GM18508 (cell line): ENCODE measurements around the gene BTN3A1.
"Not testable (repeated sequence)": the region's sequence is repeated elsewhere in the genome, so short reads cannot be mapped to it uniquely, and the experiment has no call there.

Source experiments
- ATAC-seq: cut with Tn5 transposase; IDR thresholded peaks from one replicate; pipeline ENCODE4 v1.9.1; 2021; ENCODE audit warnings: moderate number of reproducible peaks; ENCODE audit not compliant: insufficient read depth, unreplicated experiment

Gene BTN3A1

DNA sequence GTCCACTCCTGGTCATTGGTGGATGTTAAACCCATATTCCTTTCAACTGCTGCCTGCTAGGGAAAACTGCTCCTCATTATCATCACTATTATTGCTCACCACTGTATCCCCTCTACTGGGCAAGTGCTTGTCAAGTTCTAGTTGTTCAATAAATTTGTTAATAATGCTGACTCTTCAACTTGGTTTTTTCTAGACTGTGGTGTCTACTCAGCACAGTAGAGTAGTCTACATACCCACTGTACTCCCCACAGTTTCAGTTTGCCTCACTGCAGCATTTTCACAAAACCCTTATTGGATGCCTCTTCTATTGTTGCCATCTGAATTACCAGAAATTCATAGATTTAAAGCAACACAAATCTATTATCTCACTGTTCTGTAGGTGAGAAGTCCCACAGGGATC lies 23.9 kb upstream of the BTN3A1 start:
- not testable (repeated sequence) for ATAC-seq

DNA sequence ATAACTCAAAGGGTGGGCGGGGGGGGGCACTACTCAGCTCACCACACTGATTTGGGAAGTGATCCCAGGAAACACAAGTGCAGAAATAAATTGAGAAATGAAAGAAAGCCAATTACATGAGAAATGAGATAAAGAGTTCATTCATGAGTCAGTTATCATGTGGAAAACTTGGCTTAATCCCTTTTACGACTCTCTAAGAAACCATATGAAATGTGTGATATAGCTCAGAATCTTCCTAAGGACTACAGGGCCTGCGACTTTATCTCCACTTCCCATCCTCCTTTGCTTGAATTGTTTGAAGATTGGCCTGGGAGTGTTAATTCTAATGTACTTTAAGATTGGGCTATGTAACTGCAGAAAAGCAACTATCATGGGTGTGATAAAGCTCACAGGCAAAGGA lies 22.8 kb upstream of the BTN3A1 start:
- no peak for ATAC-seq

- no peak for ATAC-seq
Observed at GRCh38 chr6:26379740-26380139, 22.3 kb upstream of the BTN3A1 start.

GRCh38 chr6:26380256-26380655 lies 21.8 kb upstream of the BTN3A1 start:
- ATAC-seq, result no peak

- no peak for ATAC-seq
Observed at GRCh38 chr6:26382121-26382520, 20.0 kb upstream of the BTN3A1 start.

GRCh38 chr6:26383624-26384417 lies 18.3 kb upstream of the BTN3A1 start:
- no peak for ATAC-seq

- ATAC-seq, result no peak
Observed at GRCh38 chr6:26385734-26386125, 16.3 kb upstream of the BTN3A1 start.

- no peak for ATAC-seq
Observed at GRCh38 chr6:26387565-26387964, 14.5 kb upstream of the BTN3A1 start.

- no peak for ATAC-seq
Observed at GRCh38 chr6:26388014-26388413, 14.1 kb upstream of the BTN3A1 start.

DNA sequence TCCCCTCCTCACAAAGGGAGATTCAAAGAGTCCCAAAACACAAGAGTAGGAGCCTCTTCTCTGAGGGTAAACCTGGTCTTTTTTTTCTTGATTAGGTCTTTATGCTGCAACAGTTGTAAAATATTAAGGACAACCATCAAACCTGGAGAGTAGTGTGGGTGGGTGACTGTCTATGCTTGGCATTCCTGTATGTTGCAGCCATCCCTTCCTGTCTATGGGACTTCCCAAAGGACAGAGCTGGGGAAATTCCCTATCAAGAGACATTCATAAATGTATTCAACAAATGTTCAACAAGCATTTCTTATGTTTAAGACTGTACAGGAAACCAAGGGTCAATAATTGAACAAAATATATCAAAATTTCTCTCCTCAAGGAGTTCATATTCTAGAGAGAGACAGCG lies 13.6 kb upstream of the BTN3A1 start:
- no peak for ATAC-seq

DNA sequence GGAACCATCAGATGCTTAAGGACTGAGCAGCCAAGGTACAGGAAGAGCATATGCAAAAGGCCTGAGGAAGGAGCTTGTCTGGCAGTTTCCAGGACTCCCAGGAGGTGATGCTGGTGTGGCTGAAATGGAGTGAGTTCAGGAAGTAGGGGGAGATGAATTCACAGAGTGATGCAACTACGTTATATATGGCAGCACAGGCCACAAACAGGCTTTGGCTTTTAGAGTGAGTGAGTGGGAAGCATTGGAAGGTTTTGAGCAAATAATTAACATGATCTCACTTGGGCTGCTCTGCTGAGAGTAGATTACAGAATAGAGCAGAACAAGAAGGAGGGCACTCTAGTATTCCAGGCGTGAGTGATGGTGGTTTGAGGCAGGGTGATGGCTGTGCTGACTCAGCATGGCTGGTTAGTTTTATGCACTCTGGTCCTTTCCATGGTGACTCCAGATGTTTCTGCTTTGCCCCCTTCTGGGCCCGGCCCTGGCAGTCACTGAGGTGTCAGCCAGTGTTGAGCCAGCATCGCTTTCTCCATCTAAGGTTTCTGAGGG lies 12.7 kb upstream of the BTN3A1 start:
- no peak for ATAC-seq

DNA sequence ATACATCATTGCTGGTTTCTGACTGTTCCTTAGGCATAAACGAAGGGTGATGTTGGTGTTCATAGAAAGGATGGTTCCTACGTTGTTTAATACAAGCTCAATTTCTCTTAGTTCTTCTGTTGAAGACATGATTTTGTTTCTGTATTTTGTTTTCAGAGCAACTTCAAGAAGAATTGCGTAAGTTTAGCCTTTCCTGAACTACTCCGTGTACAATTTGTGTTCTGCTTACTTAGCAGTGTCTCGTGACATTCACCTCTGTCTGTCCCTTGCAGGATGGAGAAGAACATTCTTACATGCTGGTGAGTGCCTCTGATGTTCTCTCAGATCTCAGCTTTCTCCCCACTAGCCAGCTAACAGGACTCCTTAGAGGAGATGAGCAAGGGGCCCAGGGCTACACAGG lies 11.5 kb upstream of the BTN3A1 start:
- no peak for ATAC-seq

GRCh38 chr6:26392932-26393636 lies 9.0 kb upstream of the BTN3A1 start:
- ATAC-seq, result no peak

- ATAC-seq, result no peak
Observed at GRCh38 chr6:26394289-26394688, 7.8 kb upstream of the BTN3A1 start.

- ATAC-seq, result no peak
Observed at GRCh38 chr6:26398555-26398954, 3.5 kb upstream of the BTN3A1 start.

DNA sequence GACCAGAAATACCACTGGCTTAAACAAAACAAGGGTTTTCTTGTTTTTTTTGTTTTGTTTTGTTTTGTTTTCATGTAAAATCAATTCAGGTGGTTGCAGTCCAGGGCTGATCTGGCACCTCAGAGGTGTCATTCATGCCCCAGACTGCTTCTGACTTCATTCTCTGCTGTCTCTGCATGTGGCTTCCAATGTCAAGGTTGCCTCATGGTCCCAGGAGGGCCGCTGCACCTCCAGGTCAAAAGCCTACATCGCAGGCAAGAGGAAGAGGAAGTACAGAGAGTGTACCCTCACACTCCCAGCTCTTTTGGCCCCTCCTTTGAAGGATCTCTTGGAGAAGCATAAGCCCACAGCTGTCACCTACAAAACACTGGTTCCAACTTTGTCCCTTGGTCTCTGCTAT lies 1.4 kb upstream of the BTN3A1 start:
- ATAC-seq, result no peak

- no peak for ATAC-seq
Observed at GRCh38 chr6:26401389-26401986, 587 bp upstream of the BTN3A1 start.

DNA sequence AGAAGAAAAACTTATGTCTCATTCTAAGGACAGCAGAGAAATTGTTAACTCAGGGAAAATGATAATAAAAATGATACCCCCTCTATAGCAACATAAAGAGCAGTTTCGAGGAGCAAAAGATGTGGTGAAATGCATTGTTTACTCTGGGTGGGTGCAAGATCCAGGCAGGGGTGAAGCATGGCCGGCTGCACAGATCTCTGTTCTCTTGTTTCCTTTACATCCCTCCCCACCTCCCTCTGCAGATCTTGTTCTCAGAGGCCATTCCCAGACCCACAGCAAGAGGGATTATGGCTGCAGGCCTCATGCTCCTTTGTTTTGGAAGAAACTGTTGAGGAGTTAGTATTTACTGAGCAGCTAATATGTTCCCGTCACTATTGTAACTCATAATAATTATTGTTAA lies 1.8 kb downstream of the BTN3A1 start:
- no peak for ATAC-seq

DNA sequence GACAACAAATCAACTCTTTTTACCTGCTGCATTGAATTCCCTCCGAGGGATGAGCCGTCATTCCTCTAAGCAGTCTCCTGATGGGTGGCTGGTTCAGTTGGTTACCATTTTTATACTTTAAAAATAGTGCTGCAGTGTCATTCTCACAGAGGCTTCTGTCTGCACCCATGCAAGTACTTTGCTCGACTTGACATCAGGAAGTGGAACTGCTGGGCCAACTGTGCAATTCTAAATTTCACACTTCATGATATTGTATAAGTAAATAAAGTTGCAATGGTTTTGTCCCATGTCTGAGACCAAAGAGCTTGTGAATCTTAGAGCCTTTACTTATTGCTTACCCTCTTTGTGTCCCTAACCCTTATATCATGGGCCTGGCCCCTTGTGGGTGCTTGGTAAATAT lies 2.5 kb downstream of the BTN3A1 start:
- ATAC-seq, result no peak

- no peak for ATAC-seq
Observed at GRCh38 chr6:26408828-26409730, 7.0 kb downstream of the BTN3A1 start.
